ENCODE results near the gene CFAP97D2. TPM values are rescaled to one million over a fixed set of nuclear protein-coding genes. Genes with fewer than 3 reads are reported as not detected.

CFAP97D2 gene
- total RNA-seq, 4 donors from 2014 or later = not detected

GRCh38 chr13:114141261-114141996, 37.6 kb upstream of the CFAP97D2 start:
- WGBS, 2 donors = 81 to 95% methylated on average over 15 of the region's 15 CpGs
- intact Hi-C loops (cut with DNase I) = no loop called here
- Histone ChIP-seq H3K27me3 (no peaks in the 10 kb centered on the region), H3K36me3 (no peaks in the 10 kb centered on the region), H3K4me1 (peaks cover 0 to 8% of the 10 kb centered on the region in 2 donors), H3K27ac (no peak overlapping the region), H3K4me3 (replicated peaks in 1 of 3) (no peak overlapping the region), H3K9me3 (no peaks in the 10 kb centered on the region)
- TF ChIP-seq, protein P1, sequence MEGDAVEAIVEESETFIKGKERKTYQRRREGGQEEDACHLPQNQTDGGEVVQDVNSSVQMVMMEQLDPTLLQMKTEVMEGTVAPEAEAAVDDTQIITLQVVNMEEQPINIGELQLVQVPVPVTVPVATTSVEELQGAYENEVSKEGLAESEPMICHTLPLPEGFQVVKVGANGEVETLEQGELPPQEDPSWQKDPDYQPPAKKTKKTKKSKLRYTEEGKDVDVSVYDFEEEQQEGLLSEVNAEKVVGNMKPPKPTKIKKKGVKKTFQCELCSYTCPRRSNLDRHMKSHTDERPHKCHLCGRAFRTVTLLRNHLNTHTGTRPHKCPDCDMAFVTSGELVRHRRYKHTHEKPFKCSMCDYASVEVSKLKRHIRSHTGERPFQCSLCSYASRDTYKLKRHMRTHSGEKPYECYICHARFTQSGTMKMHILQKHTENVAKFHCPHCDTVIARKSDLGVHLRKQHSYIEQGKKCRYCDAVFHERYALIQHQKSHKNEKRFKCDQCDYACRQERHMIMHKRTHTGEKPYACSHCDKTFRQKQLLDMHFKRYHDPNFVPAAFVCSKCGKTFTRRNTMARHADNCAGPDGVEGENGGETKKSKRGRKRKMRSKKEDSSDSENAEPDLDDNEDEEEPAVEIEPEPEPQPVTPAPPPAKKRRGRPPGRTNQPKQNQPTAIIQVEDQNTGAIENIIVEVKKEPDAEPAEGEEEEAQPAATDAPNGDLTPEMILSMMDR (IDR thresholded peaks at IDR 0.05) = no peak
- no peak for TF ChIP-seq POLR2A (IDR thresholded peaks at IDR 0.05)
- no peak for DNase-seq

- WGBS, 2 donors = 87 to 93% methylated on average over 6 of the region's 6 CpGs
- DNase-seq = no peak
- intact Hi-C loops (cut with DNase I) = no loop called here
- no peaks in the 10 kb centered on the region for H3K9me3 ChIP-seq
- H3K36me3 ChIP-seq = no peaks in the 10 kb centered on the region
- no peak overlapping the region for H3K4me3 ChIP-seq (replicated peaks in 1 of 3)
- peaks cover 0 to 8% of the 10 kb centered on the region in 2 donors for H3K4me1 ChIP-seq
- no peak for TF ChIP-seq POLR2A (IDR thresholded peaks at IDR 0.05)
- TF ChIP-seq, protein P1 (IDR thresholded peaks at IDR 0.05) = no peak
- no peaks in the 10 kb centered on the region for H3K27me3 ChIP-seq
- H3K27ac ChIP-seq = no peak overlapping the region
These were observed 36.9 kb upstream of the CFAP97D2 start for GRCh38 chr13:114142137-114142550.

GRCh38 chr13:114142640-114143490, 36.2 kb upstream of the CFAP97D2 start:
- WGBS, 2 donors = 68 to 77% methylated on average over 20 to 22 of the region's 28 CpGs
- TF ChIP-seq, protein P1 (IDR thresholded peaks at IDR 0.05) = no peak
- no peak for TF ChIP-seq POLR2A (IDR thresholded peaks at IDR 0.05)
- H3K36me3 ChIP-seq = no peaks in the 10 kb centered on the region
- no peaks in the 10 kb centered on the region for H3K27me3 ChIP-seq
- no peaks in the 10 kb centered on the region for H3K9me3 ChIP-seq
- intact Hi-C loops (cut with DNase I) = no loop called here
- DNase-seq = no peak
- no peak overlapping the region for H3K4me3 ChIP-seq (replicated peaks in 1 of 3)
- H3K4me1 ChIP-seq = peaks cover 0 to 8% of the 10 kb centered on the region in 2 donors
- no peak overlapping the region for H3K27ac ChIP-seq

DNA sequence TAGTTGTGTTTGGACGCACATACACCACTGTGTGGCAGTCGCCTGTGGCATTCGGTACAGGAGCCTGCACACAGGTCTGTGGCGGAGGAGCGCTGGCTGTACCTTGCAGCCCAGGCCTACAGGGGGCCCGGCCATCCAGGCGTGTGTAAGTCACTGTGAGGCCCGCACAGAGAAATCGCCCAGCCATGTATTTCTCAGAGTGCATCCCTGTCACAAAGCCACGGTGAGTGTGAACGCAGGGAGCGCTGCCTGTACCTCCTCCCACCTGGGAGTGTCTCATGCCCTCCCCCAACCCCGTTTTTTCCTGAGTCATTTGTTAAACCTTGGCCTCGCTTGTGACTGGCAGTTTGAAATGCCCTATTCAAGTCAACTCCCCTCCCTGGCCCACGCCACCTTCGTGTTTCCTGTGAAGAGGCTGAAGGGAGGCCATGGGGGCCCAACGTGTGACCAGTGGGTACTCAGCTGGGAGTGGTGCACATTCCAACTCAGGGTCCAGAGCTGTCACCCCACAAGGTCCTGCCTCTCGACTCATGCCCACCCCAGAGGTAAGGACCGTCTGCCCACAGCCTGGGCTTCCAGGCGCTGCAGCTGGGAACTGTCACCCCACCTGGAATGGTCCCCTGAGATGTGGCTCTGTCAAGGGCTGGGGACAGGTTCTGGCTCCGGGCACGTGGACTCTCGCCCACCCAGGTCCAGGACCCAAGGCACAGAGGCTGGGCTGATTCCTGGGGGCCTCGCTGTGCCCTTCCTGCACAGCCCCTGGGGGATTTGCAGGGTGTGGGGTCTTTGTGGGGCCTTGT, 35.1 kb upstream of the CFAP97D2 start:
- Histone ChIP-seq H3K4me3 (replicated peaks in 1 of 3) (no peak overlapping the region), H3K27ac (no peak overlapping the region), H3K36me3 (no peaks in the 10 kb centered on the region), H3K27me3 (no peaks in the 10 kb centered on the region), H3K9me3 (no peaks in the 10 kb centered on the region), H3K4me1 (peaks cover 0 to 8% of the 10 kb centered on the region in 2 donors)
- TF ChIP-seq, protein P1 (IDR thresholded peaks at IDR 0.05) = no peak
- no peak for TF ChIP-seq POLR2A (IDR thresholded peaks at IDR 0.05)
- WGBS, 2 donors = 68 to 78% methylated on average over 14 to 24 of the region's 24 CpGs
- intact Hi-C loops (cut with DNase I) = no loop called here
- DNase-seq = no peak

All from thyroid gland (tissue), 4 donors.